ENCODE results near the gene TTC7B.

TTC7B gene

DNA sequence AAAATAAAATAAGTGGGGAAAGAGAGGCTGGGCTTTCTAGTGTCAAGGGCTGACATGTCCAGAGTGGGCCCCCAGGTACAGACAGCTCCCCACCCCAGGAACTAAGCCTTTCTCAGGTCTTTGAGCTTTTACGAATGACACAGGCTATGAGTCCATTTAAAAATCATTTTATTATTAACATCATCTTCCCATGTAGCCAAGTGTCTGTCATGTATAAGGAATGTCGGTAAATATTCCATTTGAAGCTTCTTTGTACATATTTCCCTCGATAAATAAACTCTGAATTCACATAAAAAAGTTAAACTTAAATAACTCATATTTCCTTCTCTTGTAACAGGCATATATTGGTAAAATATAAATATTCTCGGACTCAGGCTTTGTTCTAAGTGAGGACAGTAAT lies 275.8 kb downstream of the TTC7B start:
- WGBS = 93% methylated on average over 4 of the region's 4 CpGs

DNA sequence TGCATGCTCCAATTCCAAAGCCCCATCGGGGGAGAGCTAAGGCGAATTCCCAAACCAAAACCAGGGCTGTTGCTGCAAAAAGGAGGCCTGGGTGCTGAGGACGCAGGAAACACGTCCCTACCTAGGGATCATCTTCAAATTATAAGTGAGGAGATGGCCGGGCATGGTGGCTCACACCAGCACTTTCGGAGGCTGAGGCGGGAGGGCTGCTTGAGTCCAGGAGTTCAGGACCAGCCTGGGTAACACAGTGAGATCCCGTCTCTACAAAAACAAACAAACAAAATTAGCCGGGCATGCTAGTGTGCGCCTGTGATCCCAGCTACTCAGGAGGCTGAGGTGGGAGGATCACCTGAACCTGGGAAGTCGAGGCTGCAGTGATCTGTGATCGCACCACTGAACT lies 276.2 kb downstream of the TTC7B start:
- Histone ChIP-seq H3K9ac (ENCODE audit: low read depth, low read length) (no peak overlapping the region), H3K4me3 (ENCODE audit: low read length) (no peak overlapping the region), H3K36me3 (ENCODE audit: insufficient read depth, low read length) (no peaks in the 10 kb centered on the region), H3K4me1 (ENCODE audit: insufficient read depth, low read length) (no peaks in the 10 kb centered on the region), H3K27me3 (ENCODE audit: insufficient read depth, low read length) (no peaks in the 10 kb centered on the region), H3K27ac (ENCODE audit: low read depth, low read length) (no peak overlapping the region), H3K9me3 (ENCODE audit: insufficient read depth, low read depth, low read length) (no peaks in the 10 kb centered on the region)
- WGBS = 92% methylated on average over 12 of the region's 12 CpGs

More for the DNA sequence above, 275.8 kb downstream of the TTC7B start:
- H3K4me3 ChIP-seq (ENCODE audit: low read length) = no peak overlapping the region
- no peaks in the 10 kb centered on the region for H3K4me1 ChIP-seq (ENCODE audit: insufficient read depth, low read length)
- H3K27me3 ChIP-seq (ENCODE audit: insufficient read depth, low read length) = no peaks in the 10 kb centered on the region
- no peak overlapping the region for H3K9ac ChIP-seq (ENCODE audit: low read depth, low read length)
- no peak overlapping the region for H3K27ac ChIP-seq (ENCODE audit: low read depth, low read length)
- no peaks in the 10 kb centered on the region for H3K36me3 ChIP-seq (ENCODE audit: insufficient read depth, low read length)
- no peaks in the 10 kb centered on the region for H3K9me3 ChIP-seq (ENCODE audit: insufficient read depth, low read depth, low read length)

DNA sequence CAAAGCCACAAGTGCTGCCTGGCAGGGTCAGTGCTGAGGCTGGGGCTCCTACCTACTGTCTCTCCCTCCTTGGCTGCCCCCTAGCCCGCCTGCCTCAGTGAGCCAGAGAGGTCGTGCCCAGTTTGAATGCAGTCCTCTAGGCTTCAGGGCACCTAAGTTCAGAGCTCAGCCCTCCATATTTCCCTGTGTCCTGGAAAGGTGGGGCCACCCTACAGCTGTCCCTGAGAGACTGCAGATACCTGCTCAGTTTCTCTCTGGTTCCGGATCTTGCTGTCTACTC lies 276.8 kb downstream of the TTC7B start:
- H3K27me3 ChIP-seq (ENCODE audit: insufficient read depth, low read length) = no peaks in the 10 kb centered on the region
- H3K4me3 ChIP-seq (ENCODE audit: low read length) = no peak overlapping the region
- no peaks in the 10 kb centered on the region for H3K36me3 ChIP-seq (ENCODE audit: insufficient read depth, low read length)
- WGBS = 93% methylated on average over 3 of the region's 3 CpGs
- no peaks in the 10 kb centered on the region for H3K4me1 ChIP-seq (ENCODE audit: insufficient read depth, low read length)
- no peak overlapping the region for H3K27ac ChIP-seq (ENCODE audit: low read depth, low read length)
- H3K9me3 ChIP-seq (ENCODE audit: insufficient read depth, low read depth, low read length) = no peaks in the 10 kb centered on the region
- H3K9ac ChIP-seq (ENCODE audit: low read depth, low read length) = no peak overlapping the region

DNA sequence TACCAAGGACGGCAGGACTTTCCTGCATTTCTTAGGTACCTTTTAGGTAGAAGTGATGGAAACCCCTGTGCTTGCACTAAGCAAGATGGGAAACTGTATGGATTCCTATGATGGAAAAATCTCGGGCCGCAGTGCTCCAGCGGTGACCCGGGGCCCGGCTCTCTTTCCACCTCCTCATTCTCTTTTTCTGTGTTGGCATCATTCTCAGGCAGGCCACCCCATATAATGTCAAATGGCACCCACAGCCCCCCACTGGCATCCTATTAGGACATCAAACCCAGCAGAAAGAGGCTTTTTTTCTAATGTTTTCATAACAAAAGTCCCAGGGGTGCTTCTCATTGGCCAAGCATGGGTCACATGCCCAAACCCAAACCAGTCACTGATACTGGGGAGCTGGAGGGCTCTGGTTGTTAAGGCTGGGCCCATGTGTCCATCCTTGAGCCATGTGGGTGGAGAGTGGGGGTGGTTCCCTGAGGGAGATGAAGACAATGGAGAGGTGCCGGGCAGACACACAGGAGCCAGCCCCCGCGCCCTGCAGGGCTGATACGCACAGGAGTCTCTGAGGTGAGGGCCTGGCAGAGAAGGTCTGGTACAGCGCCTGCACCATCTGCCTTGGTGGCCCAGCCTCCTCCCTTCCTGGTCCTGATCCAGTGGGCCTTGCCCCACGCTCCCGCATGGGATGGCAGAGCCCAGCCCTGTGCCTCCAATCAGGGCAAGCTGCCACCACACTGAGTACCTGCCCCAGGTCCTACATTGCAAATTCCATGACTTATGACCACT lies 277.3 kb downstream of the TTC7B start:
- Histone ChIP-seq H3K36me3 (ENCODE audit: insufficient read depth, low read length) (no peaks in the 10 kb centered on the region), H3K4me3 (ENCODE audit: low read length) (no peak overlapping the region), H3K4me1 (ENCODE audit: insufficient read depth, low read length) (no peaks in the 10 kb centered on the region), H3K27me3 (ENCODE audit: insufficient read depth, low read length) (no peaks in the 10 kb centered on the region), H3K27ac (ENCODE audit: low read depth, low read length) (no peak overlapping the region), H3K9me3 (ENCODE audit: insufficient read depth, low read depth, low read length) (no peaks in the 10 kb centered on the region), H3K9ac (ENCODE audit: low read depth, low read length) (no peak overlapping the region)
- WGBS = 87% methylated on average over 13 of the region's 13 CpGs

DNA sequence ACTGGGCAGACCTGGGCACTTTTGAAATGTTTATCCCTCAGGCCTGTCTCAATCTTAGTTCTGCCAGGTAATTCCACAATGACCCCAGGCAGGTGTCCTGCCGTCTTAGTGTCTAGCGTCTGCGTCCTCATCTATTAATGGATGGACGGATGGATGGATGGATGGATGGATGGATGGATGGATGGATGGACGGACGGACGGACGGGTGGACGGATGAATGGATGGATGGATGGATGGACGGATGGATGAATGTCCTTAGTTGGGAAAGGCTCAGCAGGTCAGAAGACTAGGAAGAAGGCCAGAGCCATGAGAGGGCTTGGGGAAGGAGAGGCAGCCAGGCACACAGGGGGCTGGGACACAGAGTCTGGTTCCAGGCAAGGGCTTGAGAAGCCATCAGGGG lies 278.1 kb downstream of the TTC7B start:
- Histone ChIP-seq H3K4me1 (ENCODE audit: insufficient read depth, low read length) (no peaks in the 10 kb centered on the region), H3K9ac (ENCODE audit: low read depth, low read length) (no peak overlapping the region), H3K36me3 (ENCODE audit: insufficient read depth, low read length) (no peaks in the 10 kb centered on the region), H3K27ac (ENCODE audit: low read depth, low read length) (no peak overlapping the region), H3K9me3 (ENCODE audit: insufficient read depth, low read depth, low read length) (no peaks in the 10 kb centered on the region), H3K4me3 (ENCODE audit: low read length) (no peak overlapping the region), H3K27me3 (ENCODE audit: insufficient read depth, low read length) (no peaks in the 10 kb centered on the region)
- 76% methylated on average over 10 of the region's 10 CpGs for WGBS

DNA sequence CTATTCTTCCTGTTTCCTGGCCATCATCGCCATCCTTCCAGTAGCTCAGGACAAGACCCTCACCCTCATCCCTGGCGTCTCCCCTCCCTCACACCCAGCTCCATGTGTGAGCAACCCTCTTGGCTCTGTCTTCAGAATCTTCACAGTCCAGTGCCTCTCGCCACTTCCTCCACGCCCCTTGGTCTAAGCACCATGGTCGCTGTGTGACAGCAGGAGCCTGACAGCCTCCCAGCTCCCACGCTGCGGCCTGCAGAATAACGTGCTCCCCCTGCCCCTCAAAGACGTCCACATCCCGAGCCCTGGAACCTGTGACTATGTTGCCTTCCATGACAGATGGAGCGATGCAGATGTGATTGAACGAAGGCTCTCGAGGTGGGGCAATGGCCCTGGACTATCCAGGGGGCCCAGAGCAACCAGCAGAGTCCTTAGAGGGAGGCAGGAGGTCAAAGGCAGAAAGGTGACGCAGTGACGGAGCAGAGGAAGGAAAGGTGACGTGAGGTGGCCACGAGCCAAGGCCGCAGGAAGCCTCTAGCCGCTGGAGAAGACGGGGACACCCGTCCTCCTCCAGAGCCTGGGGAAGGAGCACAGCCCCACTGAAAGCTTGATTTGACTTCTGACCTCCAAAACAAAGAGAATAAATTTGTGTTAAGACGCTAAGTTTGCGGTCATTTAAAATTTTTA lies 279.6 kb downstream of the TTC7B start:
- WGBS = 88% methylated on average over 22 of the region's 23 CpGs
- no peaks in the 10 kb centered on the region for H3K4me1 ChIP-seq (ENCODE audit: insufficient read depth, low read length)
- H3K27me3 ChIP-seq (ENCODE audit: insufficient read depth, low read length) = no peaks in the 10 kb centered on the region
- H3K36me3 ChIP-seq (ENCODE audit: insufficient read depth, low read length) = no peaks in the 10 kb centered on the region
- no peak overlapping the region for H3K4me3 ChIP-seq (ENCODE audit: low read length)
- H3K9ac ChIP-seq (ENCODE audit: low read depth, low read length) = no peak overlapping the region
- H3K27ac ChIP-seq (ENCODE audit: low read depth, low read length) = no peak overlapping the region
- H3K9me3 ChIP-seq (ENCODE audit: insufficient read depth, low read depth, low read length) = no peaks in the 10 kb centered on the region

DNA sequence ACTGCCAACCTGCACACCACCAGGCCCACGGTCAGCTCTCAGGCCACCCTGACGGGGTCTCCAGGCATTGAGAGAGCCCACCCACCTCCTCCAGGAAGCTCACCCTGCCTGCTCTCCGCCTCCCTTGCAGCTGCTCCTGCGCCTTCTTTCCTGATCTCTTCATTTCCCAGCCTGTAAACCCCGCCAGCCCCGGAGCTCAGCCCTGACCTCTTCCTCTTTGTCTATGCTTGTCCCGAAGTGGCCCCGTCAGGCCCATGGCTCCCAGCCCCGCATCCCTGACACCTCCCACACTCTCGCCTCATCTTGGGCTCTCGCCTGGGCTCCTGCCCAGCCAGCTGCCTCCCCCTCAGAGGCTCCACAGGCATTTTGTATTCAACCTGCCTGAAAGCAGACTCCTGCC lies 280.1 kb downstream of the TTC7B start:
- Histone ChIP-seq H3K9ac (ENCODE audit: low read depth, low read length) (no peak overlapping the region), H3K4me1 (ENCODE audit: insufficient read depth, low read length) (no peaks in the 10 kb centered on the region), H3K27me3 (ENCODE audit: insufficient read depth, low read length) (no peaks in the 10 kb centered on the region), H3K27ac (ENCODE audit: low read depth, low read length) (no peak overlapping the region), H3K9me3 (ENCODE audit: insufficient read depth, low read depth, low read length) (no peaks in the 10 kb centered on the region), H3K4me3 (ENCODE audit: low read length) (no peak overlapping the region), H3K36me3 (ENCODE audit: insufficient read depth, low read length) (no peaks in the 10 kb centered on the region)
- WGBS = 90% methylated on average over 11 of the region's 11 CpGs

DNA sequence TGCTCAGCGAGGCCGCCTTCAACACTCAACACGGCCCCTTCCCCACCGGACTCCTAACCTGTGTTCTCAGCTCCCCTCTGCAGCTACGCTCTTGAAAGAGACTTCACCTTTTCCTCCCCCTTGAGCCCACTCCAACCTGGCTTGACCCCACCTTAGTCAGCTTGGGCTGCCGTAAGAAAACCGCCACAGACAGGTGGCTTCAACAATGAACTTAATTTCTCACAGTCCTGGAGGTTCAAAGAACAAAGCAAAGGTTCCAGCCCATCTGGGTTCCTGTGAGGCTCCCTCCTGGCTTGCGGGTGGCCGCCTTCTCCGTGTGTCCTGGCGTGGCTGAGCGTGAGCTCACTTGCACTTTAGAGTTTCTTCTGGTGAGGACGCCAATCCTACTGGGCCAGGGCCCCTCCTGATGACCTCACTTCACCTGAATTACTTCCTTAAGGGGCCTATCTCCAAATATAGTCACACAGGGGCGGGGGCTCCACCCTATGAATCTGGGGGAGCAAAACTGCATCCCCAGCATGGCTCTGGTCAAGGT lies 280.6 kb downstream of the TTC7B start:
- Histone ChIP-seq H3K4me3 (ENCODE audit: low read length) (no peak overlapping the region), H3K27ac (ENCODE audit: low read depth, low read length) (no peak overlapping the region), H3K36me3 (ENCODE audit: insufficient read depth, low read length) (no peaks in the 10 kb centered on the region), H3K27me3 (ENCODE audit: insufficient read depth, low read length) (no peaks in the 10 kb centered on the region), H3K9ac (ENCODE audit: low read depth, low read length) (no peak overlapping the region), H3K9me3 (ENCODE audit: insufficient read depth, low read depth, low read length) (no peaks in the 10 kb centered on the region), H3K4me1 (ENCODE audit: insufficient read depth, low read length) (no peaks in the 10 kb centered on the region)
- 86% methylated on average over 14 of the region's 14 CpGs for WGBS

DNA sequence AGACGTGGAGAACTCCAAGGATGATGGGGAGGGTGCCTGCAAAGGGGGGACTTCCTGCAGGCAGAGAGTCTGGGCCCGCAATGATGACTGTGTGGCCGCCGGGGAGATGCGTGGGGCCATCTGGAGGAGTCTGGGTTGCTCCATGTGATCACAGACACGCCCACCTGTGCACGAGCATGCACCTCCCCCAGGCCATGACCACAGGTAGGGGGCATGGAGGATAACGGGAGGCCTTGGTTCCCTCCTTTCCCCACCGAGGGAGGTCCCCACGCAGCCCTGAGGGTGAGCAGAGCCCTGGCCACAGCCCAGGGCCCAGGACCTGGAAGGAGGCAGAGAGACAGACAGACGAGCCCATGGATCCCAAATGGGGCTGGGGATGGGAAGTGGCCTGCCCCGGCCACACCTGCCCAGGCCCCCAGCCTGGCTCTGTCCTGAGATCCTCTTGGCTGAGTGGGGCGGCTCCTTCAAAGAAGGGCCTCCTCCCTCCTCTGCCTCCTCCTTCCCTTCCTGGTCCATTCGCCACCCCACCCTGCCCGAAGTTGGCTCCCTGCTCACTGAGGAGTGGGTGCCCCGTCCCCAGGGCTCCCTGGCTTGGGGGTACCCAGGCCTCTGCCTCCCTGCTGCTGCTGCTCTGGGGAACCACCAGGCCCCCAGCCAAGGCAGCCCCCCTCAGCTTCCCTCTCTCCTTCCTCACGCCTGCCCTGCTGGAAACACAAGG lies 281.2 kb downstream of the TTC7B start:
- Histone ChIP-seq H3K4me1 (ENCODE audit: insufficient read depth, low read length) (no peaks in the 10 kb centered on the region), H3K4me3 (ENCODE audit: low read length) (no peak overlapping the region), H3K9me3 (ENCODE audit: insufficient read depth, low read depth, low read length) (no peaks in the 10 kb centered on the region), H3K27ac (ENCODE audit: low read depth, low read length) (no peak overlapping the region), H3K9ac (ENCODE audit: low read depth, low read length) (no peak overlapping the region), H3K36me3 (ENCODE audit: insufficient read depth, low read length) (no peaks in the 10 kb centered on the region), H3K27me3 (ENCODE audit: insufficient read depth, low read length) (no peaks in the 10 kb centered on the region)
- 93% methylated on average over 17 of the region's 17 CpGs for WGBS

DNA sequence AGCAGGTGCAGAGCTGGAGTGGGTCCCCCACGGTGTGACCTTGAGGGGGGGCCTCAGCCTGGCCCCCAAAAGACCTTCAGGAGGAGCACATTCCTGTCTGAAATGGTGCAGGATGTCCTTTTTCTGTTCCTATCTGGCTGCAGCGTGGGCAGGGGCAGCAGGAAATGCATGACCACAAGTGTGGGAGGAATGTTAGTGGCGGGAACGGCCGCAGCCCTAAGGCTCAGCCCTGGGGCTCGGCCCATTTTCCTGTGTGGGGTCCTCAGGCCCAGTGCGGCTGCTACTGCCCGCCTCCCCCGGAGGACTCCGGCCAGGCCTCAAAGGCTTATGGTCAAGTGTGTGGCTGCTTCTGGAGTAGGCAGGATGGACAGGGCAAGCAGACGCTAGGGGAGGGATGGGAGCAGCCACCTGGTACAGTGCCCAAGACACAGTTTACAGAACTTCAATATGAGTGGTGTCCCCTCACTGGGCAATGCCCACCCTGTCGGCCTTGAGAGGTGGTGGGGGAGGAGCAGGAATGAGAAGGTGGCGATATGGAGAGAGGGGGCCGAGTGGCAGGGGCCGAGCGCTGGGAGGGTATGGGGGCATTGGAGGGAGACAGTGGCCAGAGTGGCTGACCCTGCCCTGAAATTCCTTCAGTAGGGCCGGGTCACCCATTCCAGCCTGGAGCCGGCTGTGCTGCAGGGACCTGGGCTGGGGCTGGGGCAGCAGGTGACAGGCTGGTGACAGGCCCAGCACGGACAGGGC lies 282.0 kb downstream of the TTC7B start:
- Histone ChIP-seq H3K27ac (ENCODE audit: low read depth, low read length) (no peak overlapping the region), H3K27me3 (ENCODE audit: insufficient read depth, low read length) (no peaks in the 10 kb centered on the region), H3K9me3 (ENCODE audit: insufficient read depth, low read depth, low read length) (no peaks in the 10 kb centered on the region), H3K36me3 (ENCODE audit: insufficient read depth, low read length) (no peaks in the 10 kb centered on the region), H3K4me1 (ENCODE audit: insufficient read depth, low read length) (no peaks in the 10 kb centered on the region), H3K4me3 (ENCODE audit: low read length) (no peak overlapping the region), H3K9ac (ENCODE audit: low read depth, low read length) (no peak overlapping the region)
- WGBS = 89% methylated on average over 18 of the region's 19 CpGs

DNA sequence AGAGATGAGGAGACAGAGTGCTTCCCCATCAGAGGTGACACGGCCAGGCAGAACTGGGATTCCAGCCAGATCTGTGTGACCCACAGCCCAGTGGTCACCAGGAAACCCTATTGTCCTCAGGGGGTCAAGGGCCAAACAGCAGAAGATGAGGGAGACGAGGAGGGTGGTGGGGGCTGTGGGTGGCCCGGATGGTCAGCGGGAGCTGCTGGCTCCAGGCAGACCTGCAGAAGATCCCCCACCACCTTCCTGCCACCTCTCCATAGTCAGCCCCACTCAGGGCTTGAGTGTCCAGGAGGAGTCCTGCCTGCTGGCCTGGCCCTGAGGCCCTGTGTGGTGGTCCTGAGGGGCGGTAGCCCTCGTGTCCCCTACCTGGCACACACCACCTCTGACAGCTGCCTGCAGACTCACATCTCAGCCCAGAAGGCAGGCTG lies 282.6 kb downstream of the TTC7B start:
- Histone ChIP-seq H3K4me3 (ENCODE audit: low read length) (no peak overlapping the region), H3K27me3 (ENCODE audit: insufficient read depth, low read length) (no peaks in the 10 kb centered on the region), H3K9me3 (ENCODE audit: insufficient read depth, low read depth, low read length) (no peaks in the 10 kb centered on the region), H3K4me1 (ENCODE audit: insufficient read depth, low read length) (no peaks in the 10 kb centered on the region), H3K36me3 (ENCODE audit: insufficient read depth, low read length) (no peaks in the 10 kb centered on the region), H3K9ac (ENCODE audit: low read depth, low read length) (no peak overlapping the region), H3K27ac (ENCODE audit: low read depth, low read length) (no peak overlapping the region)
- WGBS = 85% methylated on average over 6 of the region's 6 CpGs
